Ovary (tissue), 9 donors: Measurements from ENCODE around the gene RHOA. TPM values are rescaled to one million over a fixed set of nuclear protein-coding genes. Genes with fewer than 3 reads are reported as not detected.

Source experiments
- DNase-seq, 5 donors: peaks; one replicate each; pipeline ENCODE4 v3.0.0-alpha.2; 2019 to 2020
- H3K27ac ChIP-seq, 2 donors: fragments of 200-600 bp; one replicate each; pipeline versions ENCODE4 v1.5.1 to v1.8.0; 2019 to 2022
- H3K27me3 ChIP-seq: fragments of 200-600 bp; one replicate; pipeline ENCODE4 v1.8.0; 2022
- H3K36me3 ChIP-seq: fragments of 200-600 bp; sonication (generic); one replicate; pipeline ENCODE4 v1.5.1; 2019
- H3K4me1 ChIP-seq: one replicate; pipeline ENCODE4 v1.8.1; 2013; ENCODE audit warnings: mild to moderate bottlenecking, moderate library complexity; ENCODE audit not compliant: insufficient read depth
- H3K4me3 ChIP-seq: fragments of 200-600 bp; sonication (generic); one replicate; pipeline ENCODE4 v1.5.1; 2017
- H3K9me3 ChIP-seq, 2 donors: fragments of 200-600 bp in 1 of 2; sonication (generic) in 1 of 2; one replicate each; pipeline versions ENCODE4 v1.5.1 to v1.8.1; 2013 to 2019; ENCODE audit warnings: mild to moderate bottlenecking in 1 of 2, moderate library complexity in 1 of 2
- EP300 ChIP-seq: sonication (generic); formaldehyde crosslinking; IDR thresholded peaks from one replicate; pipeline ENCODE4 v1.6.1; 2017; ENCODE audit warnings: antibody characterized with exemption
- POLR2A ChIP-seq: fragments of 450-650 bp; IDR thresholded peaks from one replicate; pipeline ENCODE4 v1.6.1; 2017; ENCODE audit warnings: antibody characterized with exemption, mild to moderate bottlenecking, moderate library complexity
- WGBS, 3 donors: extraction: QIAGEN DNeasy Blood & Tissue Kit in 1 of 3; methylation state at CpG; one replicate each; pipeline versions ENCODE4 v1.1.5 to v1.1.7; 2013 to 2017; 5-methylcytosine and 5-hydroxymethylcytosine counted together
- intact Hi-C, 4 donors: fragments of 100-400 bp; cut with DNase I; formaldehyde crosslinking; loops; one replicate each; pipeline versions ENCODE4 v1.11.0 to v1.15.1; 2022 to 2023
- polyA plus RNA-seq, 2 donors: library from polyadenylated mRNA; stranded (reverse); fragments of 200-250 nt in 1 of 2; fragments of 350-450 nt in 1 of 2; fragmentation: Illumina TruSeq in 1 of 2; extraction: RNeasy Lipid Tissue Mini Kit (QIAGEN cat#74804) in 1 of 2; gene quantifications; one replicate each; pipeline ENCODE4 v1.2.3, GENCODE V29; 2013 to 2014
- total RNA-seq, 7 donors: library from RNA; depleted of rRNA in 2 of 7; stranded (reverse); fragments of >200 nt in 2 of 7; fragmentation: NEBNext Ultra II Directional in 3 of 7; extraction: Animal tissue kit (Norgen Biotek cat#: 25700) in 3 of 7; gene quantifications; one replicate each; pipeline versions ENCODE4 v1.1.0 to v1.2.4, GENCODE V29; 2016 to 2023
- TF ChIP-seq, protein P1 (sequence below), 3 donors: fragments of 450-650 bp in 2 of 3; fragments of 200-600 bp in 1 of 3; IDR thresholded peaks; one replicate each; pipeline versions ENCODE4 v1.5.1 to v1.8.0; 2016 to 2022; ENCODE audit warnings: antibody characterized with exemption in 3 of 3, mild to moderate bottlenecking in 1 of 3
- donor health status: DM: no; HTN: no; CAD: no; lungs with moderate emphysema.
- donor health status: DM: no; HTN: no; CAD: no.
- donor health status: Bipolar disorder and iron deficiency.
- donor health status: DM: yes; HTN: yes; CAD: no.
- donor health status: DM: no; HTN: no; CAD: no.
- donor health status: DM: yes; HTN: yes; CAD: no.

Gene RHOA
- total and polyA plus RNA-seq, 9 donors = 293 to 878 (median 439) TPM

GRCh38 chr3:49370585-49371290 is 41.0 kb downstream of the RHOA start:
- WGBS, 3 donors = 86 to 89% (median 88%) methylated on average over 6 of the region's 6 CpGs
- Histone ChIP-seq H3K4me1 (no peaks in the 10 kb centered on the region), H3K27ac (no peak overlapping the region), H3K36me3 (no peaks in the 10 kb centered on the region), H3K27me3 (no peaks in the 10 kb centered on the region), H3K9me3 (no peaks in the 10 kb centered on the region), H3K4me3 (no peak overlapping the region)
- intact Hi-C loops = no loop called here
- DNase-seq = no peak
- TF ChIP-seq, protein P1, sequence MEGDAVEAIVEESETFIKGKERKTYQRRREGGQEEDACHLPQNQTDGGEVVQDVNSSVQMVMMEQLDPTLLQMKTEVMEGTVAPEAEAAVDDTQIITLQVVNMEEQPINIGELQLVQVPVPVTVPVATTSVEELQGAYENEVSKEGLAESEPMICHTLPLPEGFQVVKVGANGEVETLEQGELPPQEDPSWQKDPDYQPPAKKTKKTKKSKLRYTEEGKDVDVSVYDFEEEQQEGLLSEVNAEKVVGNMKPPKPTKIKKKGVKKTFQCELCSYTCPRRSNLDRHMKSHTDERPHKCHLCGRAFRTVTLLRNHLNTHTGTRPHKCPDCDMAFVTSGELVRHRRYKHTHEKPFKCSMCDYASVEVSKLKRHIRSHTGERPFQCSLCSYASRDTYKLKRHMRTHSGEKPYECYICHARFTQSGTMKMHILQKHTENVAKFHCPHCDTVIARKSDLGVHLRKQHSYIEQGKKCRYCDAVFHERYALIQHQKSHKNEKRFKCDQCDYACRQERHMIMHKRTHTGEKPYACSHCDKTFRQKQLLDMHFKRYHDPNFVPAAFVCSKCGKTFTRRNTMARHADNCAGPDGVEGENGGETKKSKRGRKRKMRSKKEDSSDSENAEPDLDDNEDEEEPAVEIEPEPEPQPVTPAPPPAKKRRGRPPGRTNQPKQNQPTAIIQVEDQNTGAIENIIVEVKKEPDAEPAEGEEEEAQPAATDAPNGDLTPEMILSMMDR (IDR thresholded peaks at IDR 0.05) = no peak
- TF ChIP-seq EP300 (no peak), POLR2A (no peak)

GRCh38 chr3:49362561-49362960 is 49.2 kb downstream of the RHOA start:
- intact Hi-C loops = no loop called here
- H3K4me3 ChIP-seq = no peak overlapping the region
- H3K9me3 ChIP-seq = no peaks in the 10 kb centered on the region
- no peaks in the 10 kb centered on the region for H3K27me3 ChIP-seq
- TF ChIP-seq EP300 = no peak
- TF ChIP-seq, protein P1 (IDR thresholded peaks at IDR 0.05) = no peak
- TF ChIP-seq POLR2A = no peak
- DNase-seq = no peak
- WGBS, 3 donors = 56 to 68% (median 63%) methylated on average over 3 of the region's 3 CpGs
- H3K36me3 ChIP-seq = no peaks in the 10 kb centered on the region
- H3K27ac ChIP-seq = no peak overlapping the region
- no peaks in the 10 kb centered on the region for H3K4me1 ChIP-seq

DNA sequence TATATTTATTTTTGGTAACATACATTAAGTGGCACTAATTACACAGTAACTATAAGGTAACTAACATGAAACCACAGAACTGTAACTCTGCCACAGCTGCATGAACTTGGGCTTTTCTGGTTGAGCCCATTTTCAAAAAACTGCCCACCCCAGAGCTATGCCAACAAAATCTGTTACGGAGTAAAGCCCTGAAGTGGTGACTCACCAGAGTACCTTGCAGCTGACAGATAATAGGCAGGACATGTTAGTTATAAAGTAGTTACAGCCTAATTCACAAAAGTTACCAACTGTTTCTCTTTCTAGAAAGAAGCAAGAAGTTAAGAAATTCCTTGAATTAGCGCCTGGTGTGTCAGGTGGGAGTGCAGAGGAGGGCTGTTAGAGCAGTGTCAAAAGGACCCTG is 52.2 kb downstream of the RHOA start:
- TF ChIP-seq, protein P1 (IDR thresholded peaks at IDR 0.05) = no peak
- no peak for TF ChIP-seq EP300
- no peak for TF ChIP-seq POLR2A
- no peaks in the 10 kb centered on the region for H3K9me3 ChIP-seq
- peaks cover 4% of the 10 kb centered on the region for H3K4me1 ChIP-seq
- intact Hi-C loops = loop anchor here in 2 of 4 donors (5.0 to 10.0 kb wide), 2 partner anchors 53 to 85 kb away; partner anchors contain the start of genes RHOA (in 1 of the 2) and TCTA (in 1 of the 2)
- H3K27ac ChIP-seq = no peak overlapping the region
- H3K4me3 ChIP-seq = no peak overlapping the region
- DNase-seq = no peak
- no peaks in the 10 kb centered on the region for H3K27me3 ChIP-seq
- H3K36me3 ChIP-seq = no peaks in the 10 kb centered on the region
- WGBS, 3 donors = 79 to 86% (median 85%) methylated on average over 2 of the region's 2 CpGs

GRCh38 chr3:49358884-49359225 is 52.9 kb downstream of the RHOA start:
- Histone ChIP-seq H3K36me3 (no peaks in the 10 kb centered on the region), H3K27ac (peak overlapping the region in 1 of 2 donors; percentile 73), H3K4me1 (peaks cover 4% of the 10 kb centered on the region), H3K4me3 (peak overlapping the region; percentile 71), H3K27me3 (no peaks in the 10 kb centered on the region), H3K9me3 (no peaks in the 10 kb centered on the region)
- intact Hi-C loops = loop anchor here in 2 of 4 donors (5.0 to 10.0 kb wide), 2 partner anchors 53 to 86 kb away; partner anchors contain the start of genes RHOA (in 1 of the 2) and TCTA (in 1 of the 2)
- no peak for DNase-seq
- TF ChIP-seq EP300 (no peak), POLR2A (no peak)
- TF ChIP-seq, protein P1 (IDR thresholded peaks at IDR 0.05) = no peak
- 37 to 38% (median 38%) methylated on average over 3 of the region's 3 CpGs for WGBS, 3 donors
